K562 (cell line): ENCODE data around the gene ANHX. TPM values are rescaled to one million over a fixed set of nuclear protein-coding genes. Genes with fewer than 3 reads are reported as not detected.

Source experiments
- HMGXB4 ChIP-seq: sonication (generic); formaldehyde crosslinking; IDR thresholded peaks from 2 replicates; pipeline ENCODE4 v1.8.1; 2023; ENCODE audit warnings: mild to moderate bottlenecking, missing genetic modification reagents
- KDM2B ChIP-seq: fragments of 250-450 bp; sonication (Bioruptor Pico); IDR thresholded peaks from 2 replicates; pipeline ENCODE4 v1.8.0; 2021; ENCODE audit warnings: mild to moderate bottlenecking, moderate library complexity
- L3MBTL2 ChIP-seq: fragments of 450-650 bp; IDR thresholded peaks from 2 replicates; pipeline ENCODE4 v1.6.1; 2016; ENCODE audit warnings: mild to moderate bottlenecking, moderate library complexity
- MTA3 ChIP-seq: fragments of 450-650 bp; formaldehyde crosslinking; IDR thresholded peaks from 2 replicates; pipeline ENCODE4 v1.6.1; 2017; ENCODE audit warnings: mild to moderate bottlenecking, borderline replicate concordance
- NRF1 ChIP-seq, 2 experiments: fragments of 450-650 bp; IDR thresholded peaks in 1 of 2; conservative IDR thresholded peaks in 1 of 2; 2 replicates each; pipeline ENCODE4 v1.6.1; 2014; ENCODE audit warnings: mild to moderate bottlenecking in 2 of 2
- POLR2AphosphoS2 ChIP-seq: IDR thresholded peaks from 2 replicates; pipeline ENCODE4 v1.6.1; 2012; ENCODE audit warnings: low read length, improper control_type of control experiment
- POLR2H ChIP-seq: IDR thresholded peaks from 2 replicates; pipeline ENCODE4 v1.6.1; 2016; ENCODE audit warnings: missing genetic modification characterization, low read depth, mild to moderate bottlenecking, control low read depth, missing compliant biosample characterization, moderate library complexity
- RNF2 ChIP-seq: sonication (generic); IDR thresholded peaks from 2 replicates; pipeline ENCODE4 v1.6.1; 2016
- SMAD4 ChIP-seq: fragments of 250-450 bp; sonication (Bioruptor Pico); conservative IDR thresholded peaks from 2 replicates; pipeline ENCODE4 v1.8.0; 2021; ENCODE audit warnings: inconsistent platforms, mild to moderate bottlenecking, moderate library complexity
- SMARCA4 ChIP-seq: fragments of 450-650 bp; IDR thresholded peaks from 2 replicates; pipeline ENCODE4 v1.6.1; 2016
- SRSF1 ChIP-seq: fragments of 200-400 bp; formaldehyde crosslinking; IDR thresholded peaks from 2 replicates; pipeline ENCODE4 v1.6.1; 2017; ENCODE audit warnings: mild to moderate bottlenecking, low read depth, low read length, moderate library complexity
- SUPT5H ChIP-seq: fragments of 450-650 bp; IDR thresholded peaks from 2 replicates; pipeline ENCODE4 v1.6.1; 2016
- ZNF740 ChIP-seq, 3 experiments: fragments of 200-800 bp in 1 of 3; sonication (Bioruptor generic) in 1 of 3; sonication (generic) in 1 of 3; formaldehyde crosslinking in 1 of 3; IDR thresholded peaks; 2 replicates each; pipeline versions ENCODE4 v1.6.1 to v1.8.0; 2016 to 2022; ENCODE audit warnings: mild to moderate bottlenecking in 2 of 3, missing compliant biosample characterization in 2 of 3, missing genetic modification characterization in 2 of 3, missing genetic modification reagents in 1 of 3
- polyA plus RNA-seq, 8 experiments: library from polyadenylated mRNA; depleted of rRNA in 4 of 8; stranded (reverse) in 5 of 8; unstranded in 3 of 8; fragments of >200 nt; fragmentation: Nextera tagmentation in 2 of 8; fragmentation: Illumina TruSeq in 1 of 8; extraction: Ambion mirVana in 2 of 8; extraction: Trizol in 1 of 8; gene quantifications; 2 replicates each; pipeline versions ENCODE4 v1.2.1 to v1.2.3, GENCODE V29; 2011 to 2014; ENCODE audit warnings: inconsistent platforms in 1 of 8, missing spikeins in 1 of 8
- total RNA-seq, 7 experiments: library from RNA; depleted of rRNA in 6 of 7; stranded (reverse); fragments of >200 nt in 6 of 7; fragmentation: Illumina TruSeq in 2 of 7; extraction: Trizol in 2 of 7; gene quantifications; 2 replicates each; pipeline versions ENCODE4 v1.2.1 to v1.2.3, GENCODE V29; 2011 to 2021; ENCODE audit warnings: low replicate concordance in 1 of 7
- TF ChIP-seq, protein P1 (sequence below): sonication (generic); formaldehyde crosslinking; IDR thresholded peaks from 2 replicates; pipeline ENCODE4 v1.8.0; 2022; ENCODE audit warnings: mild to moderate bottlenecking, low read depth, missing genetic modification reagents
- TF ChIP-seq, protein P2 (sequence below): fragments of 450-650 bp; IDR thresholded peaks from 2 replicates; pipeline ENCODE4 v1.6.1; 2016; ENCODE audit warnings: antibody characterized with exemption
- TF ChIP-seq, protein P3 (sequence below), 2 experiments: fragments of 200-800 bp in 1 of 2; sonication (Bioruptor generic) in 1 of 2; sonication (generic) in 1 of 2; formaldehyde crosslinking in 1 of 2; IDR thresholded peaks in 1 of 2; conservative IDR thresholded peaks in 1 of 2; 2 replicates each; pipeline versions ENCODE4 v1.5.0 to v1.6.1; 2016 to 2020; ENCODE audit warnings: missing compliant biosample characterization in 1 of 2, missing genetic modification characterization in 1 of 2, missing genetic modification reagents in 1 of 2
- TF ChIP-seq, protein P4 (sequence below): fragments of 450-650 bp; formaldehyde crosslinking; IDR thresholded peaks from 2 replicates; pipeline ENCODE4 v1.4.0; 2020; ENCODE audit warnings: mild to moderate bottlenecking, moderate library complexity

Gene ANHX
- total and polyA plus RNA-seq, 9 of the 15 experiments (the other 6 are each of a cell fraction or from before 2014, with no cell fraction given): not detected

GRCh38 chr12:133181238-133181959 lies 54.3 kb downstream of the ANHX start, which contains the start of gene ZNF268 (continued):
- TF ChIP-seq, protein P1, sequence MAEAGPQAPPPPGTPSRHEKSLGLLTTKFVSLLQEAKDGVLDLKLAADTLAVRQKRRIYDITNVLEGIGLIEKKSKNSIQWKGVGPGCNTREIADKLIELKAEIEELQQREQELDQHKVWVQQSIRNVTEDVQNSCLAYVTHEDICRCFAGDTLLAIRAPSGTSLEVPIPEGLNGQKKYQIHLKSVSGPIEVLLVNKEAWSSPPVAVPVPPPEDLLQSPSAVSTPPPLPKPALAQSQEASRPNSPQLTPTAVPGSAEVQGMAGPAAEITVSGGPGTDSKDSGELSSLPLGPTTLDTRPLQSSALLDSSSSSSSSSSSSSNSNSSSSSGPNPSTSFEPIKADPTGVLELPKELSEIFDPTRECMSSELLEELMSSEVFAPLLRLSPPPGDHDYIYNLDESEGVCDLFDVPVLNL (CRISPR knock-in tag): 0 out of 2 replicates have a peak, but pooled peaks have one; percentile 42
- peak; percentile 42; the same call in 1 of the 2 replicates for TF ChIP-seq SRSF1
- TF ChIP-seq SMAD4 (CRISPR knock-in tag): no peak; the same call in 1 of the 2 replicates
- TF ChIP-seq POLR2H (tag): peak; percentile 39; the same call in 1 of the 2 replicates
- no peak for TF ChIP-seq POLR2AphosphoS2
- TF ChIP-seq KDM2B (CRISPR knock-in tag): no peak
- no peak for TF ChIP-seq SMARCA4
- peak; percentile 31; the same call in 1 of the 2 replicates for TF ChIP-seq MTA3
- TF ChIP-seq RNF2: 0 out of 2 replicates have a peak, but pooled peaks have one; percentile 25
- no peak for TF ChIP-seq HMGXB4 (CRISPR knock-in tag)
- no peak for TF ChIP-seq ZNF740 (CRISPR knock-in tag; IDR thresholded peaks at IDR 0.05)
- TF ChIP-seq ZNF740 (tag; IDR thresholded peaks at IDR 0.05): no peak
- TF ChIP-seq, protein P2, sequence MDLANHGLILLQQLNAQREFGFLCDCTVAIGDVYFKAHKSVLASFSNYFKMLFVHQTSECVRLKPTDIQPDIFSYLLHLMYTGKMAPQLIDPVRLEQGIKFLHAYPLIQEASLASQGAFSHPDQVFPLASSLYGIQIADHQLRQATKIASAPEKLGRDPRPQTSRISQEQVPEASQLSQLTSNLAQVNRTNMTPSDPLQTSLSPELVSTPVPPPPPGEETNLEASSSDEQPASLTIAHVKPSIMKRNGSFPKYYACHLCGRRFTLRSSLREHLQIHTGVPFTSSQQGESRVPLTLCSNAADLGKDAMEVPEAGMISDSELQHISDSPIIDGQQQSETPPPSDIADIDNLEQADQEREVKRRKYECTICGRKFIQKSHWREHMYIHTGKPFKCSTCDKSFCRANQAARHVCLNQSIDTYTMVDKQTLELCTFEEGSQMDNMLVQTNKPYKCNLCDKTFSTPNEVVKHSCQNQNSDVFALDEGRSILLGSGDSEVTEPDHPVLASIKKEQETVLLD: no peak
- peak; percentile 87 for TF ChIP-seq SUPT5H
- TF ChIP-seq L3MBTL2: peak; percentile 86
- TF ChIP-seq NRF1 (conservative IDR thresholded peaks at IDR 0.05 in 1 of 2, IDR thresholded peaks at IDR 0.05 in 1 of 2): peak; percentile 20 to 41; a peak in 2 of 4 replicates
- TF ChIP-seq, protein P3, sequence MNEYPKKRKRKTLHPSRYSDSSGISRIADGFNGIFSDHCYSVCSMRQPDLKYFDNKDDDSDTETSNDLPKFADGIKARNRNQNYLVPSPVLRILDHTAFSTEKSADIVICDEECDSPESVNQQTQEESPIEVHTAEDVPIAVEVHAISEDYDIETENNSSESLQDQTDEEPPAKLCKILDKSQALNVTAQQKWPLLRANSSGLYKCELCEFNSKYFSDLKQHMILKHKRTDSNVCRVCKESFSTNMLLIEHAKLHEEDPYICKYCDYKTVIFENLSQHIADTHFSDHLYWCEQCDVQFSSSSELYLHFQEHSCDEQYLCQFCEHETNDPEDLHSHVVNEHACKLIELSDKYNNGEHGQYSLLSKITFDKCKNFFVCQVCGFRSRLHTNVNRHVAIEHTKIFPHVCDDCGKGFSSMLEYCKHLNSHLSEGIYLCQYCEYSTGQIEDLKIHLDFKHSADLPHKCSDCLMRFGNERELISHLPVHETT (CRISPR knock-in tag; conservative IDR thresholded peaks at IDR 0.05 in 1 of 2, IDR thresholded peaks at IDR 0.05 in 1 of 2): peak in 1 of 2 experiments; percentile 90; a peak in 2 of 4 replicates
- TF ChIP-seq, protein P4, sequence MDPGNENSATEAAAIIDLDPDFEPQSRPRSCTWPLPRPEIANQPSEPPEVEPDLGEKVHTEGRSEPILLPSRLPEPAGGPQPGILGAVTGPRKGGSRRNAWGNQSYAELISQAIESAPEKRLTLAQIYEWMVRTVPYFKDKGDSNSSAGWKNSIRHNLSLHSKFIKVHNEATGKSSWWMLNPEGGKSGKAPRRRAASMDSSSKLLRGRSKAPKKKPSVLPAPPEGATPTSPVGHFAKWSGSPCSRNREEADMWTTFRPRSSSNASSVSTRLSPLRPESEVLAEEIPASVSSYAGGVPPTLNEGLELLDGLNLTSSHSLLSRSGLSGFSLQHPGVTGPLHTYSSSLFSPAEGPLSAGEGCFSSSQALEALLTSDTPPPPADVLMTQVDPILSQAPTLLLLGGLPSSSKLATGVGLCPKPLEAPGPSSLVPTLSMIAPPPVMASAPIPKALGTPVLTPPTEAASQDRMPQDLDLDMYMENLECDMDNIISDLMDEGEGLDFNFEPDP (CRISPR knock-in tag): no peak
